Adrenal gland (tissue), 12 donors: ENCODE results near the gene MAD1L1. TPM values are rescaled to one million over a fixed set of nuclear protein-coding genes. Genes with fewer than 3 reads are reported as not detected.

Source experiments
- DNase-seq, 7 donors: peaks; one replicate each; pipeline ENCODE4 v3.0.0-alpha.2; 2019 to 2020
- H3K27ac ChIP-seq, 5 donors: fragments of 200-600 bp; sonication (generic) in 4 of 5; 1 replicate in 3 of 5; 2 replicates in 2 of 5; pipeline versions ENCODE4 v1.5.1 to v1.8.0; 2016 to 2020; ENCODE audit warnings: mild to moderate bottlenecking in 1 of 5
- H3K27me3 ChIP-seq: fragments of 200-600 bp; 2 replicates; pipeline ENCODE4 v1.8.0; 2021
- H3K36me3 ChIP-seq, 2 donors: fragments of 200-600 bp; replicated peaks in 1 of 2; 1 replicate in 1 of 2; 2 replicates in 1 of 2; pipeline versions ENCODE4 v1.5.1 to v1.8.0; 2018 to 2022
- H3K4me1 ChIP-seq, 2 donors: fragments of 200-600 bp; replicated peaks in 1 of 2; 1 replicate in 1 of 2; 2 replicates in 1 of 2; pipeline versions ENCODE4 v1.5.1 to v1.8.0; 2018 to 2021
- H3K4me3 ChIP-seq, 4 donors: fragments of 200-600 bp; sonication (generic) in 3 of 4; one replicate each; pipeline ENCODE4 v1.5.1; 2016 to 2018
- H3K9me3 ChIP-seq, 3 donors: fragments of 200-600 bp; sonication (generic) in 1 of 3; replicated peaks in 1 of 3; 1 replicate in 2 of 3; 2 replicates in 1 of 3; pipeline versions ENCODE4 v1.5.1 to v1.8.0; 2016 to 2021
- CTCF ChIP-seq, 6 experiments: fragments of 450-650 bp in 4 of 6; fragments of 200-600 bp in 2 of 6; sonication (generic) in 1 of 6; IDR thresholded peaks; 1 replicate in 5 of 6; 2 replicates in 1 of 6; pipeline versions ENCODE4 v1.5.1 to v1.8.0; 2016 to 2021; ENCODE audit warnings: antibody characterized with exemption in 6 of 6, mild to moderate bottlenecking in 2 of 6, moderate library complexity in 1 of 6
- POLR2A ChIP-seq, 2 donors: fragments of 450-650 bp; IDR thresholded peaks; one replicate each; pipeline ENCODE4 v1.6.1; 2017; ENCODE audit warnings: antibody characterized with exemption in 2 of 2, mild to moderate bottlenecking in 2 of 2, moderate library complexity in 1 of 2
- WGBS, 4 donors: extraction: QIAGEN DNeasy Blood & Tissue Kit in 2 of 4; methylation state at CpG; one replicate each; pipeline versions ENCODE4 v1.1.5 to v1.1.7; 2013 to 2017; 5-methylcytosine and 5-hydroxymethylcytosine counted together
- intact Hi-C, 2 donors: fragments of 100-400 bp; cut with DNase I; formaldehyde crosslinking; loops; one replicate each; pipeline versions ENCODE4 v1.14.1 to v1.15.0; 2022 to 2023
- polyA plus RNA-seq, 3 donors: library from polyadenylated mRNA; stranded (reverse); fragments of 200-250 nt in 2 of 3; fragments of 350-450 nt in 1 of 3; fragmentation: Illumina TruSeq in 1 of 3; extraction: RNeasy Lipid Tissue Mini Kit (QIAGEN cat#74804) in 1 of 3; gene quantifications; one replicate each; pipeline ENCODE4 v1.2.3, GENCODE V29; 2013 to 2014
- total RNA-seq, 9 donors: library from RNA; depleted of rRNA in 4 of 9; stranded (reverse); fragments of >200 nt in 4 of 9; fragments of 120-200 nt in 1 of 9; fragmentation: NEBNext Ultra II Directional in 1 of 9; extraction: Animal tissue kit (Norgen Biotek cat#: 25700) in 1 of 9; gene quantifications; one replicate each; pipeline versions ENCODE4 v1.1.0 to v1.2.4, GENCODE V29; 2013 to 2023
- donor health status: healthy with polysubstance abuse.
- donor health status: Bipolar disorder and iron deficiency.
- donor health status: DM: yes; HTN: yes; CAD: no.
- donor health status: DM: no; HTN: no; CAD: no.
- donor health status: DM: no; HTN: no; CAD: no.
- donor health status: DM: yes; HTN: yes; CAD: no.

MAD1L1 gene
- total and polyA plus RNA-seq, 12 donors, result 6.7 to 87.7 (median 28.9) TPM

- peaks cover 0 to 9% of the 10 kb centered on the region in 2 donors for H3K4me1 ChIP-seq
- no peaks in the 10 kb centered on the region for H3K27me3 ChIP-seq
- H3K4me3 ChIP-seq, result no peak overlapping the region
- H3K27ac ChIP-seq, result no peak overlapping the region
- intact Hi-C loops, result no loop called here
- WGBS, 4 donors, result 90 to 100% (median 92%) methylated on average over 7 to 10 of the region's 10 CpGs
- H3K36me3 ChIP-seq, result no peaks in the 10 kb centered on the region
- TF ChIP-seq CTCF (IDR thresholded peaks at IDR 0.05) (no peak), POLR2A (IDR thresholded peaks at IDR 0.05) (no peak)
- H3K9me3 ChIP-seq, result no peaks in the 10 kb centered on the region
- DNase-seq, result no peak
These were observed 82.3 kb downstream of the MAD1L1 start for GRCh38 chr7:2150445-2150815.

DNA sequence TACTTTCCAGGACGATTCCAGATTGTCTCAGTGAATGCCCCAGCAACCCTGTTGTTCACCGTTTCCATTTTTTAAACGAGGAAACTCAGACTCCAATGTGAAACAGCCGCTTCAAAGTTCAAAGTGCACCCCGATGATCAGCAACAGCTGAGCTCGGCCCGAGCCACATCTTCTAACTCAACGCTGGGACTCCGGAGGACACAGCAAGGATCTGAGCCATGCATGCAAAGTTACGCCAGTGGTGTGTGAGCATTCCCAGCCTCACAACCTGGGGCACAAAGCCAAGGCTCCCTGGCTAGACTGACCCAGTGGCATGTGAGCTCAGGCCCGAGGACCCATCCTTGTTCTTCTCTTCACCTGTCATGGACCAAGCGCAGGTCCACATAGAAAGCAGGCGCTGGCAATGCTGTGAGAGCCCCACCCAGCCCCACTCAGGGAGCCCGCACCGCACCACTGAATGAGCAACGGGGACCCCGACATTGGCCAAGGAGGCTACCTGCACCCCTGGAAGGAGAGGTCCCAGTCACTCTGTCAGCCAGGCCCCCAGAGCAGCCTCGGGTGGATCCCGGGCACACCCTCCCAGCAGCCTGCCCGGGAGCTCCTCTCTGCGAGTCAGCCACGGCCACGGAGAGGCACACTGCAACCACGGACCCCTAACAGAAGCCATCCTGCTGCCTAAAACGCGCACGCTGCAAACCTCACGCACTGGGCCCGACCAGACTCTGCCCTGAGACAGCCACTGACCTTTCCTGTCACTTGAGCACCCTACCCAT, 82.9 kb downstream of the MAD1L1 start:
- Histone ChIP-seq H3K27me3 (no peaks in the 10 kb centered on the region), H3K9me3 (no peaks in the 10 kb centered on the region), H3K27ac (no peak overlapping the region), H3K36me3 (no peaks in the 10 kb centered on the region), H3K4me1 (peaks cover 0 to 9% of the 10 kb centered on the region in 2 donors), H3K4me3 (no peak overlapping the region)
- no peak for DNase-seq
- intact Hi-C loops, result no loop called here
- no peak for TF ChIP-seq CTCF (IDR thresholded peaks at IDR 0.05)
- no peak for TF ChIP-seq POLR2A (IDR thresholded peaks at IDR 0.05)
- 90 to 97% (median 92%) methylated on average over 16 to 29 of the region's 29 CpGs for WGBS, 4 donors

DNA sequence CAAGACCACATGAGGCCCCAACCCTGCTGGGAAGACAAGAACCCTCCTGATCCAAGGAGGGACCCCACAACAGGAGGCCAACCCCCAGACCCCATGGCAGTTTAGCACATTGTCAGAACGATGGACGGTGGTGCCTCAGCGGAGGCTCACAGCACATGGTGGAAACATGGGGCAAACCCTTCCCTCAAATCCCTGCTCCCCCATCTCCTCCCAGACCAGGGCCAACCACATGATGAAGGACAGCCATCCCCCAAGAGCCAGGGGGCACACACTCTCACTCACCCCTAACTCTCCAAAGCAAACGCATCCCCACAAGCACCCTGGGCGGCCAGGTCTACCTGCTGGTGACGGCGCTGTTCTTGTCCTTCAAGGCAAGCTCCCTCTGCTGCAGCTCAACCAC, 83.9 kb downstream of the MAD1L1 start:
- H3K36me3 ChIP-seq, result no peaks in the 10 kb centered on the region
- no peaks in the 10 kb centered on the region for H3K9me3 ChIP-seq
- no peaks in the 10 kb centered on the region for H3K27me3 ChIP-seq
- no peak for DNase-seq
- intact Hi-C loops, result no loop called here
- no peak overlapping the region for H3K27ac ChIP-seq
- no peak overlapping the region for H3K4me3 ChIP-seq
- TF ChIP-seq POLR2A (IDR thresholded peaks at IDR 0.05) (no peak), CTCF (IDR thresholded peaks at IDR 0.05) (no peak)
- H3K4me1 ChIP-seq, result peaks cover 0 to 9% of the 10 kb centered on the region in 2 donors
- 95 to 97% (median 96%) methylated on average over 7 of the region's 7 CpGs for WGBS, 4 donors

- H3K9me3 ChIP-seq, result no peaks in the 10 kb centered on the region
- WGBS, 4 donors, result 72 to 95% (median 93%) methylated on average over 2 to 11 of the region's 11 CpGs
- no peak for TF ChIP-seq CTCF (IDR thresholded peaks at IDR 0.05)
- no peak for TF ChIP-seq POLR2A (IDR thresholded peaks at IDR 0.05)
- H3K36me3 ChIP-seq, result no peaks in the 10 kb centered on the region
- H3K4me1 ChIP-seq, result peaks cover 0 to 9% of the 10 kb centered on the region in 2 donors
- H3K4me3 ChIP-seq, result no peak overlapping the region
- H3K27ac ChIP-seq, result no peak overlapping the region
- intact Hi-C loops, result no loop called here
- no peak for DNase-seq
- H3K27me3 ChIP-seq, result no peaks in the 10 kb centered on the region
These were observed 84.6 kb downstream of the MAD1L1 start for GRCh38 chr7:2148189-2148588.
